Measurements from ENCODE around the gene DOCK1. TPM values are rescaled to one million over a fixed set of nuclear protein-coding genes. Genes with fewer than 3 reads are reported as not detected.
"Not testable (repeated sequence)": the region's sequence is repeated elsewhere in the genome, so short reads cannot be mapped to it uniquely, and the experiment has no call there.

The DOCK1 gene
- total RNA-seq, 2 donors from 2014 or later, result 52.9 to 76.7 TPM

GRCh38 chr10:127307338-127307737 is 402.1 kb downstream of the DOCK1 start:
- Histone ChIP-seq H3K9me3 (no peaks in the 10 kb centered on the region), H3K4me1 (ENCODE audit: control insufficient read depth in 1 of 2, low read depth in 2 of 2) (no peaks in the 10 kb centered on the region), H3K36me3 (no peaks in the 10 kb centered on the region), H3K4me3 (no peak overlapping the region), H3K27me3 (replicated peaks; ENCODE audit: insufficient read depth) (no peaks in the 10 kb centered on the region), H3K27ac (no peak overlapping the region)
- TF ChIP-seq CTCF (IDR thresholded peaks at IDR 0.05), result no peak
- DNase-seq (ENCODE audit: low spot score) (no peak), ATAC-seq (ENCODE audit: insufficient number of reproducible peaks, low FRiP score, low read depth) (no peak)

DNA sequence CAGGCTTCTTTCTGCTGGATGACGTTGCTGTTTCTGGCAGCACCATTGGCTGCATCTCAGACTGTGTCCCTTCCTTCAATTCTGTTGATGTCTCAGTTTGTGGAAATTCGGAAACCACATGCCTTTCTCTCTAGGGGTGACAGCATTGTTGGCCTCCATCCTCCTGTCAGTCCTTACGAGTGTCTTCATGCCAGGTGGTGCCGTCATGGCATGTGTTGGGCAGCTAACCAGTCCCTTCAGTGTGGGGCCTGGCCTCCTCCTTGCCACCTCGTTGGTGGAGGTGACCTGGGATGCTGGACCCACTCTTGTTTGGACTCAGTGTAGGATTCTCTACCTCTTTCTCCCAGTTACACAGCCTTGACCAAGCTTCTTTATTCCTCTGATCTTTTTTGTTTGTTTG is 402.8 kb downstream of the DOCK1 start:
- no peak for TF ChIP-seq CTCF (IDR thresholded peaks at IDR 0.05)
- H3K4me1 ChIP-seq (ENCODE audit: control insufficient read depth in 1 of 2, low read depth in 2 of 2), result no peaks in the 10 kb centered on the region
- DNase-seq (ENCODE audit: low spot score) (no peak), ATAC-seq (ENCODE audit: insufficient number of reproducible peaks, low FRiP score, low read depth) (no peak)
- H3K27ac ChIP-seq, result no peak overlapping the region
- no peaks in the 10 kb centered on the region for H3K36me3 ChIP-seq
- no peaks in the 10 kb centered on the region for H3K27me3 ChIP-seq (replicated peaks; ENCODE audit: insufficient read depth)
- H3K4me3 ChIP-seq, result no peak overlapping the region
- no peaks in the 10 kb centered on the region for H3K9me3 ChIP-seq

DNA sequence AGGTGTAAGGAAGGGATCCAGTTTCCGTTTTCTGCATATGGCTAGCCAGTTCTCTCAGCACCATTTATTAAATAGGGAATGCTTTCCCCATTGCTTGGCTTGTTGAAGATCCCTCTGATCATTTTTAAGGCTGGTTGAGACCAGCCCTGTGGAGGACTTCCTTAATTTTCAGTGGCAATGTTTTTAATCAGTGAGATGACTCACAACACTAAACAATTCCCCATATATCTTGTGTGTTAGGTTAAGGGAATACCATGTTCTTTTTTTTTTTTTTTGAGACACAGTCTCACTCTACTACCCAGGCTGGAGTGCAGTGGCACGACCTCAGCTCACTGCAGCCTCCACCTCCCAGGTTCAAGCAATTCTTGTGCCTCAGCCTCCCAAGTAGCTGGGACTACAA is 404.4 kb downstream of the DOCK1 start:
- not testable (repeated sequence) for ATAC-seq (ENCODE audit: insufficient number of reproducible peaks, low FRiP score, low read depth); H3K4me1 ChIP-seq (ENCODE audit: control insufficient read depth in 1 of 2, low read depth in 2 of 2); H3K36me3 ChIP-seq; H3K27me3 ChIP-seq (replicated peaks; ENCODE audit: insufficient read depth); DNase-seq (ENCODE audit: low spot score); H3K27ac ChIP-seq; H3K4me3 ChIP-seq; H3K9me3 ChIP-seq

DNA sequence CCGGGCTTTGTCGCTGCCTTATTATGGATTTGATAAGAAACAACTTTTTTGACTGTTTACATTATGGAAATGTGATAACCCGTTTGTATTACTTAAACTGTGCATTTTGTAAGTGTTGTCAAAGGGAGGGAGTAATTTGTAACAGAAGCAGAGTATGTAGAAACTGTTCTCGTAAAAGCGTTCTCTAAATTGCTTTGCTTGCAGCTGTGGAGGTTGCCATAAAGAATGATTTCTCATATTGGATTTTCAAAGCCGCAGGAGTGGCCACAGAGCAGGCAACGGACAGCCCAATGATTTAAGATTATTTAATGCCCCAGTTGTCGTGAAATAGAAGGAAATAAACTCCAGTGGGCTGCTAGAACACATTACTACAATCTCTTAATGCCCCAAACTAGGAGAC is 405.2 kb downstream of the DOCK1 start:
- no peak overlapping the region for H3K4me3 ChIP-seq
- no peaks in the 10 kb centered on the region for H3K9me3 ChIP-seq
- no peaks in the 10 kb centered on the region for H3K27me3 ChIP-seq (replicated peaks; ENCODE audit: insufficient read depth)
- no peak for ATAC-seq (ENCODE audit: insufficient number of reproducible peaks, low FRiP score, low read depth)
- TF ChIP-seq CTCF (IDR thresholded peaks at IDR 0.05), result no peak
- no peaks in the 10 kb centered on the region for H3K36me3 ChIP-seq
- H3K4me1 ChIP-seq (ENCODE audit: control insufficient read depth in 1 of 2, low read depth in 2 of 2), result peaks cover 0 to 8% of the 10 kb centered on the region in 2 donors
- no peak for DNase-seq (ENCODE audit: low spot score)
- no peak overlapping the region for H3K27ac ChIP-seq

DNA sequence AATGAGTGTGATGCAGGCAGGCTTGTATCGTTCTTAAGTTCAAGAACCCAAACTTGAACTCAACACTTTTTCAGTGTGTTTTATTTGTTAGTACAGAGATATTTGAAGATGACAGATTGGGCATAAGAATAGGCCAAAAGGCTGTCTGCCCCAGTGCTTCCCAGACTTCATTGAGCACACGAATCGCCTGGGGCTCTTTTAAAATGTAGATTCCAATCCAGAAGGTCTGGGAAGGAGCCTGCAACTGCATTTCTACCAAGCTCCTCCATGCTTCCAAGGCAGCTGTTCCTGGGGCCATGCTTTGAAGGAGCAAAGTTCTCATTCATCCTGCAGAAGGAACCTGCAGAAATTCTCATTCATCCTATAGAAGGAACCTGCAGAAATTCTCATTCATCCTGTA is 405.7 kb downstream of the DOCK1 start:
- Histone ChIP-seq H3K4me3 (no peak overlapping the region), H3K27me3 (replicated peaks; ENCODE audit: insufficient read depth) (no peaks in the 10 kb centered on the region), H3K9me3 (no peaks in the 10 kb centered on the region), H3K27ac (no peak overlapping the region), H3K36me3 (no peaks in the 10 kb centered on the region), H3K4me1 (ENCODE audit: control insufficient read depth in 1 of 2, low read depth in 2 of 2) (peaks cover 0 to 8% of the 10 kb centered on the region in 2 donors)
- no peak for TF ChIP-seq CTCF (IDR thresholded peaks at IDR 0.05)
- ATAC-seq (ENCODE audit: insufficient number of reproducible peaks, low FRiP score, low read depth) (no peak), DNase-seq (ENCODE audit: low spot score) (no peak)

GRCh38 chr10:127313996-127314700 is 408.9 kb downstream of the DOCK1 start:
- no peak for TF ChIP-seq CTCF (IDR thresholded peaks at IDR 0.05)
- H3K27me3 ChIP-seq (replicated peaks; ENCODE audit: insufficient read depth), result no peaks in the 10 kb centered on the region
- H3K36me3 ChIP-seq, result no peaks in the 10 kb centered on the region
- H3K4me3 ChIP-seq, result no peak overlapping the region
- no peak for DNase-seq (ENCODE audit: low spot score)
- no peaks in the 10 kb centered on the region for H3K9me3 ChIP-seq
- H3K4me1 ChIP-seq (ENCODE audit: control insufficient read depth in 1 of 2, low read depth in 2 of 2), result peaks cover 0 to 21% of the 10 kb centered on the region in 2 donors
- no peak for ATAC-seq (ENCODE audit: insufficient number of reproducible peaks, low FRiP score, low read depth)
- no peak overlapping the region for H3K27ac ChIP-seq
